HUES48 (cell line): ENCODE measurements around the gene FBXO22.
"Not testable (repeated sequence)": the region's sequence is repeated elsewhere in the genome, so short reads cannot be mapped to it uniquely, and the experiment has no call there.

Experiments used
- H3K27ac ChIP-seq: one replicate; pipeline ENCODE4 v1.7.0; 2013; ENCODE audit warnings: low read depth, low read length, inconsistent platforms
- H3K27me3 ChIP-seq: 2 replicates; pipeline ENCODE4 v1.6.1; 2013; ENCODE audit warnings: mild to moderate bottlenecking, low read length; ENCODE audit not compliant: control insufficient read depth, insufficient read depth
- H3K36me3 ChIP-seq: 2 replicates; pipeline ENCODE4 v1.6.1; 2013; ENCODE audit warnings: low read length; ENCODE audit not compliant: control insufficient read depth, insufficient read depth
- H3K4me1 ChIP-seq: 2 replicates; pipeline ENCODE4 v1.6.1; 2013; ENCODE audit warnings: mild to moderate bottlenecking, low read length; ENCODE audit not compliant: control insufficient read depth, insufficient read depth
- H3K4me3 ChIP-seq: 2 replicates; pipeline ENCODE4 v1.5.1; 2013; ENCODE audit warnings: mild to moderate bottlenecking, low read depth, low read length
- H3K9ac ChIP-seq: 2 replicates; pipeline ENCODE4 v1.6.1; 2013; ENCODE audit warnings: mild to moderate bottlenecking, low read depth, low read length, moderate library complexity
- H3K9me3 ChIP-seq: 2 replicates; pipeline ENCODE4 v1.6.1; 2013; ENCODE audit warnings: low read length; ENCODE audit not compliant: control insufficient read depth, insufficient read depth

The FBXO22 gene

DNA sequence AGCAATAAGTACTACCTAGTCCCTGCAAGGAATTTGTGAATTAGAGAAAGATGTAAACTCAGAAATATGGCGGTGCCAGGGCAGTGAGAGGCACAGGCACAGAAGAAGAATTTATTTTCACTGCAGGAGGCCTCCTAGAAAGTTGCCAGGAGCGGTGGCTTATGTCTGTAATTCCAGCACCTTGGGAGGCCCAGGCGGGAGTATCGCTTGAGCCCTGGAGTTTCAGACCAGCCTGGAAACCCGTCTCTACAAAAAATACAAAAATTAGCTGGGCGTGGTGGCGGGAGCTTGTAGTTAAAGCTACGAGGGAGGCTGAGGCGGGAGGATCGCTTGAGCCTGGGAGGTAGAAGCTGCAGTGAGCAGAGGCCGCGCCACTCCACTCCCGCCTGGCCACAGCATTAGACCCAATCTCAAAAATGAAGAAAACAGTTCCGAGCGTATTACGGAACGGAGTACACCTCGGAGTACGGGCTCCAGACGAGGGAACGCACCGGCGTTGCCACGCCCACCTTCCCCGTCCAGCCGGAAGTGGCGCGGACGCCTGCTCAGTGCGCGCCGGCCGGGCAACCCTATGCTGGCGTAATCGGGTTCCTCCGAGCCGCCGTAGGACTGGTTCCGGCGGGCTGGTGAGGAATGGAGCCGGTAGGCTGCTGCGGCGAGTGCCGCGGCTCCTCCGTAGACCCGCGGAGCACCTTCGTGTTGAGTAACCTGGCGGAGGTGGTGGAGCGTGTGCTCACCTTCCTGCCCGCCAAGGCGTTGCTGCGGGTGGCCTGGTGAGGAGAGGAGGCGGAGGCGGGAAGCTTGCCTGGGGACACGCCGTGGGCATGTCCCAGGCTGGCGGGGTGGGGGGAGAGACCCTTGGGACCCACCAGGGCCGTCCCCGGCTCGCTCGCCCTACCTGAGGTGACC is at the start of gene FBXO22:
FBXO22 (plus strand) TSS at position 548 of the 909 bp plus-strand sequence; CDS start at position 634, 86 bp downstream.
- peaks cover 52% of the 10 kb centered on the region for H3K36me3 ChIP-seq
- H3K27ac ChIP-seq = peak within 1 kb of the TSS; percentile 96
- H3K9ac ChIP-seq = peak within 1 kb of the TSS; percentile 96
- H3K9me3 ChIP-seq = no peaks in the 10 kb centered on the region
- no peaks in the 10 kb centered on the region for H3K27me3 ChIP-seq
- peak within 1 kb of the TSS; percentile 91 for H3K4me3 ChIP-seq
- H3K4me1 ChIP-seq = peaks cover 20% of the 10 kb centered on the region

DNA sequence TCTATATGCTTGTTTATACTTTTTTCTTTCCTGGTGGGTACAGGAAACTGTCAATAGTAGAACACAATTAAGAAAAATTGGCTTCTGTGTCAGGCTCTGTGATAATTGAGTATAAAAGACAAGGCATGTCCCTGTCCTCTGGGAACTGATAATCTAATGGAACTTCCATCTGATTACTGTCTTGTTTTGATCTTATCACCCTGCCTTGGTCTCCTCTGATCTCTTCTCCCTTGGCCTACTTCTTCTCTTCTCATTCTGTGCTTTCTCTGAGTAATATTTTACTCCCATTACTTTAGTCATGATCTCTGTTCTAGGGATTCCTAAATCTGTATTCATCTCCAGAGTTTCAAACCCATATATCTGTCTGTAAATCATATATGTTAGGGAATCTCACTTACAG is 45.8 kb upstream of the FBXO22 start:
- Histone ChIP-seq H3K4me3 (no peak overlapping the region), H3K27me3 (no peaks in the 10 kb centered on the region), H3K36me3 (peaks cover 69% of the 10 kb centered on the region), H3K9me3 (no peaks in the 10 kb centered on the region), H3K9ac (no peak overlapping the region), H3K27ac (no peak overlapping the region), H3K4me1 (no peaks in the 10 kb centered on the region)

DNA sequence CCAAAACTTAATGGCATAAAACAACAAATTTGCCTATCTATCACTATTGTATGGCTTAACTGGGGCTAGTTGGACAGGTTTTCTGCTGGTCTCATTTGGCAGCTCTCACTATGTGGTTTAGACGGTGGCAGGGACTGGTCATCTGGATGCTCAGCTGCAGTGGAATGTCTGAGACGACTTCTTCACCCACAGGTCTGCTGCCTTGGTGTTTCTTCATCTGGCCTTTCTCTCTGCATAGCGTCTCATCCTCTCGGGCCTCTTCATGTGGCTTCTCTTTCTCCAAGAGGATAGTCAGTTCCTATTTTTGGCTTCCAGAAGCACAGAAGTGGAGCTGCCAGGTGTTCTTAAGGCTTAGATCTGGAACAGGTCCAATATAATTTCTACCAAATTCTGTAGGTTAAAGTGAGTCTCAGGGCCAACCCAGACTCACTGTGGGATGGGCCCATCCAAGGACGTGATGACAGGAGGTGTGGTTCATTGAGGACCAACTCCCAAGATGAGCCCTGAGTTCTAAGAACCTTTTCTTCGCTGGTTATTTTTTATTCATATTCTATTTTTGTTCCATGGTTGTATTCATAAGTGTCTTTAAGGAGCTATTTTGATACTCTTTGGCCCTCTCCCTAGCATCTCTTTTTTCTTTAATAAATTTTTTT is 41.8 kb upstream of the FBXO22 start:
- H3K9ac ChIP-seq = no peak overlapping the region
- no peak overlapping the region for H3K27ac ChIP-seq
- H3K9me3 ChIP-seq = no peaks in the 10 kb centered on the region
- peaks cover 46% of the 10 kb centered on the region for H3K36me3 ChIP-seq
- H3K4me1 ChIP-seq = peaks cover 5% of the 10 kb centered on the region
- H3K27me3 ChIP-seq = no peaks in the 10 kb centered on the region
- H3K4me3 ChIP-seq = no peak overlapping the region

DNA sequence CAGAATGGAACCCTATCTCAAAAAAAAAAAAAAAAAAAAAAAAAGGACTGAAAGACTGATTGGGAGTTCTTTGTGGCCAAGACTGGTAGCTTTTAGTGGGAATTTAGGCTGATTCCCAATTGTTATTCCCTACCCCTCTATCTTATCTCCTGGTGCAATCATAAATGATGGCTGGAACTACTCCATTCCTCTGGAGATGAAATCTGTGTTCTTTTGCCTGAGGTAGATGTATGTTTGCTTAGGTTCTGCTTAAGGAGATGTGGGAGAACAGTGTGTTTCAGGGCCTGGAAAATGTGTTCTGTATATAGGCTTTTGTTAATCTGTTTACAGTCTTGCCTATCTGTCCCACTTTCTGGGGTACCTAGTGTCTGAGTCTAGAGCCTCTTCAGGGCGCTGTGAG is 40.9 kb upstream of the FBXO22 start:
- Histone ChIP-seq H3K27me3 (no peaks in the 10 kb centered on the region), H3K36me3 (peaks cover 41% of the 10 kb centered on the region), H3K9ac (no peak overlapping the region), H3K4me1 (peaks cover 14% of the 10 kb centered on the region), H3K9me3 (no peaks in the 10 kb centered on the region), H3K4me3 (no peak overlapping the region), H3K27ac (no peak overlapping the region)

DNA sequence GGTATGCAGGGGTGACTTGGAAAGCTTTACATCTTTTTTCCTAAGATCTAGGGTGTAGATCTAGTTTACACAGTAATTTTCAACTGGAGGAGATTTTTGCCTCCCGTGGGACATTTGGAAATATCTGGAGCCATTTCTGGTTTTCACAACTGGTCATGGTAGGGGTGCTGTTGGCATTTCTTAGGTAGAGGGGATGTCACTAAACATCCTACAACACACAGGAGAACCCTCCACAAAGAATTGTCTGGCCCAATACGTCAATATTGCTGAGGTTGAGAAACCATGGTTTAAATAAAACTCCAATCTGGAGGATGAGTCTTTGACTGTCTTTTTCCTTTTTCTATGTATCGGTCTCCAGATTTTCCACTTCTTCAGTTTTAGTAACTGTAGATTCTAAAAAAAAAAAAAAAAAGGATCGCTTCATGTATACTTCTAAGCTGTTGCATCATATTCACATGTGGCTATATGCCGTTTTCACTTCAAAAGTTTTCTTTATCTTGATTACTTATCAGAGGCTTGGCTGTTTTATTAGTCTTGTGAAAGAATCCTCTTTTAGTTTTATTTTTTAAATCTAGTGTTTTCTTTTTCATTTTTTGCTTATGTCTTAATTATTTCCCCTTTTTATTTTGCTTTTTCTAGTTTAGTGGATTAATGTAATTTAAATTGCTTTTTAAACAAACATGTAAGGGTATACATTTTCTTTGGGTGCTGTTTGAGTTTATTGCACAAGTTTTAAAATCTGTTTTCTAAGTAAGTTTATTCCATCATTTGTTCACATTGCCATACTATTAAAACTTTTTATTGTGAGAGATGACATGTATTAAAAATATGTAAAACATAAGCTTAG is 39.2 kb upstream of the FBXO22 start:
- no peak overlapping the region for H3K9ac ChIP-seq
- no peak overlapping the region for H3K4me3 ChIP-seq
- peaks cover 40% of the 10 kb centered on the region for H3K36me3 ChIP-seq
- no peaks in the 10 kb centered on the region for H3K9me3 ChIP-seq
- H3K27ac ChIP-seq = no peak overlapping the region
- no peaks in the 10 kb centered on the region for H3K27me3 ChIP-seq
- peaks cover 31% of the 10 kb centered on the region for H3K4me1 ChIP-seq

DNA sequence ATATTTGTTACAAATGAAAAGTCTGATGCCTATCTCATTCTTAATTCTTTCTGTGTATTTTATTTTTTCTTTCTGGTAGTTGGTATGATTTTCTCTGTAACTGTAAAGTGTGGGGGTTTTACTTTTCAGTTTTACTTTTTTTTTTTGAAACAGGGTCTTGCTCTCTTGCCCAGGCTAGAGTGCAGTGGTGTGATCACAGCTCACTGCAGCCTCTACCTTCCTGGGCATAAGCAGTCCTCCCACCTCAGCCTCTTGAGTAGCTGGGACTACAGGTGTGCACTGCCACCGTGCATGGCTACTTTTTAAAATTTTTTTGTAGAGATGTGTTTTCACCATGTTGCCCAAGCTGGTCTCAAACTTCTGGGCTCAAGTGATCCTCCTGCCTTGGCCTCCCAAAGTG is 37.6 kb upstream of the FBXO22 start:
- not testable (repeated sequence) for H3K27ac ChIP-seq, H3K9me3 ChIP-seq, H3K9ac ChIP-seq, H3K4me3 ChIP-seq, H3K27me3 ChIP-seq
- H3K4me1 ChIP-seq = peaks cover 43% of the 10 kb centered on the region
- peaks cover 39% of the 10 kb centered on the region for H3K36me3 ChIP-seq

DNA sequence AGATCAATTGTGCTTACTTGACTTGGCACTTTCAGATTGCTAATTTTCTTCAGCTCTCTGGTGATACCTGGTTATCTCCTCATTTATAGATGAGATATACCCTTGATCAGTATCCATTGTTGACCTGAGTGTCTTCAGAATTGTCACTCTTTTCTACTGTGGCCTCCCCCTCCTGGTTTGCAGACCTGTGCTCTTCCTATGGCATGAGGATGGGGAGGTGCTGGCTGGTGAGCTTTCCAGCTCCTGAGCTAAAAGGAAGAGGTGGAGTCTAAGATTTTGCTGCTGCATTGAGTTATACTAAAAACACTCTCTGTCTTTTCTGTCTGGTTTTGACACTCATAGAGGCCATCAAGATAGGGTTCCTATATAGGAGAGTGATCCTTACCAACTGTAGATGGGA is 36.8 kb upstream of the FBXO22 start:
- Histone ChIP-seq H3K27me3 (no peaks in the 10 kb centered on the region), H3K9me3 (no peaks in the 10 kb centered on the region), H3K9ac (no peak overlapping the region), H3K4me3 (no peak overlapping the region), H3K4me1 (peaks cover 49% of the 10 kb centered on the region), H3K27ac (peak overlapping the region; percentile 77), H3K36me3 (peaks cover 32% of the 10 kb centered on the region)

DNA sequence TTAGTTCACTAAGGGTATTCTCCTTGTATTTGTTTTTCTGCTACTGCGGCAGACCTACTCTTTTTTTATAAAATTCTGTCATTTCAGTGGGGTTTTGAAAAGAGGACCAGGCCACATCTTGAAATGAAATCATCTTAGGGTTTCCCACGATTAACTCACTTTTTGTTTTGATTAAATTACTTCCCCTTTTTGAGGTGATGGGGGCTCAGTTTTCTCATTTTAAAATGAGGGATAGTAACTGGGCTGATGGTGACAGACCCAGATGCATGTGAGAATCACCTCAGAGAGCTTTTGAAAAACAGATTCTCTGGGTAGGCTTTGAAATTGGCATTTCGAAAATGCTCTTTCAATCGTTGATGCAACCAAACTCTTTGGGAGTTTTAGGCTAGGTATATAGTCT is 36.2 kb upstream of the FBXO22 start:
- H3K4me3 ChIP-seq = peak overlapping the region; percentile 11; the same call in 1 of the 2 replicates
- no peaks in the 10 kb centered on the region for H3K9me3 ChIP-seq
- H3K36me3 ChIP-seq = peaks cover 30% of the 10 kb centered on the region
- H3K27me3 ChIP-seq = no peaks in the 10 kb centered on the region
- peak overlapping the region; percentile 77 for H3K27ac ChIP-seq
- H3K4me1 ChIP-seq = peaks cover 55% of the 10 kb centered on the region
- no peak overlapping the region for H3K9ac ChIP-seq

DNA sequence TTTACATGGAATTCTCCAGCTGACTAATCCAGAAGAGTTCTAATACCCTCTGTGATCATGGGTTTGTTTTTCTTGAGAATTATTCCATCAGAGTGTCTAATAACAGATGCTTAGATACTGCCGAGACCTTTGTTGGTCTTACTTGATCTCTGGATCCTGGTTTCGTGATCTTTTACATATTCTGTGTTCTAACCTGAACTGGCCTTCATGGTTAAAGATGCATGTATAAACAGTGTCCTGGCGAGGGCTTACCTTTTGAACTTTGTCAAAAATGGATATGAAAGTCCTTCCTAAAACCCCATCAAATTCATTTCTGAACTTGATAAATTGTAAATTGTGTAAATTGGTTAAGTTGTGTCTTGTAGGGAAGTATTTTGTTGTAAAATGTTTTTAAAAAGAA is 35.7 kb upstream of the FBXO22 start:
- peak overlapping the region; percentile 77 for H3K27ac ChIP-seq

DNA sequence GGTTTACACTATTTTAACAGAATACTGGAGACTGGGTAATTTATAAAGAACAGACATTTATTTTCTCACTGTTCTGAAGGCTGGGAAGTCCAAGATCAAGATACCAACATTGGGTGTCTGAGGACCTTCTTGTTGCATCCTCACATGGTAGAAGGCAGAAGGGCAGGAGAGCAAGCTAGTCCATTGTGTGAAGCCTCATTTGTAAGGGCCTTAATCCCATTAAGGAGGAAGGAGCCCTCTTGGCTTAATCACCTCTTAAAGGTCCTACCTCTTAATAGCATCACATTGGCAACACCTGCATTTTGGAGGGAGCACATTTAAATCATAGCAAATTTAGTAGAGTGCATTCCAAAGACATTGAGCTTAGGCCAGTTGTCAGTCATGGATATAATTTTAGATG is 34.2 kb upstream of the FBXO22 start:
- Histone ChIP-seq H3K4me3 (no peak overlapping the region), H3K4me1 (peaks cover 65% of the 10 kb centered on the region), H3K27me3 (no peaks in the 10 kb centered on the region), H3K9ac (no peak overlapping the region), H3K36me3 (peaks cover 40% of the 10 kb centered on the region), H3K9me3 (no peaks in the 10 kb centered on the region), H3K27ac (no peak overlapping the region)

More for the DNA sequence above, 35.7 kb upstream of the FBXO22 start:
- Histone ChIP-seq H3K9ac (no peak overlapping the region), H3K4me1 (peaks cover 60% of the 10 kb centered on the region), H3K9me3 (no peaks in the 10 kb centered on the region), H3K27me3 (no peaks in the 10 kb centered on the region), H3K36me3 (peaks cover 27% of the 10 kb centered on the region), H3K4me3 (peak overlapping the region; percentile 11; the same call in 1 of the 2 replicates)
